HepG2 (cell line): ENCODE data around the gene VSIG10L2. TPM values are rescaled to one million over a fixed set of nuclear protein-coding genes. Genes with fewer than 3 reads are reported as not detected.
A peak's percentile ranks its signal among the peaks of the same experiment; 100 is the strongest.

Experiments
- HNF4G ChIP-seq, 2 experiments: sonication (generic) in 1 of 2; formaldehyde crosslinking in 1 of 2; IDR thresholded peaks; 2 replicates each; pipeline versions ENCODE4 v1.4.0 to v1.6.1; 2011 to 2020; ENCODE audit warnings: borderline replicate concordance in 2 of 2, low read depth in 2 of 2, mild to moderate bottlenecking in 2 of 2, low read length in 1 of 2, missing genetic modification reagents in 1 of 2, moderate library complexity in 1 of 2
- MBD4 ChIP-seq: IDR thresholded peaks from 2 replicates; pipeline ENCODE4 v1.6.1; 2012; ENCODE audit warnings: low read length, inconsistent platforms, borderline replicate concordance
- RFX5 ChIP-seq: IDR thresholded peaks from 2 replicates; pipeline ENCODE4 v1.6.1; 2011; ENCODE audit warnings: low read depth, low read length, improper control_type of control experiment
- RNF219 ChIP-seq: sonication (generic); formaldehyde crosslinking; IDR thresholded peaks from 2 replicates; pipeline ENCODE4 v1.5.0; 2020; ENCODE audit warnings: mild to moderate bottlenecking, missing genetic modification reagents
- RXRA ChIP-seq: sonication (generic); formaldehyde crosslinking; IDR thresholded peaks from 2 replicates; pipeline ENCODE4 v1.5.1; 2020; ENCODE audit warnings: missing genetic modification reagents
- ZBTB42 ChIP-seq: sonication (generic); formaldehyde crosslinking; IDR thresholded peaks from 2 replicates; pipeline ENCODE4 v1.5.0; 2020; ENCODE audit warnings: mild to moderate bottlenecking, missing genetic modification reagents
- ZHX2 ChIP-seq, 2 experiments: sonication (generic) in 1 of 2; formaldehyde crosslinking in 1 of 2; IDR thresholded peaks; 2 replicates each; pipeline versions ENCODE4 v1.6.1 to v1.9.0; 2014 to 2022; ENCODE audit warnings: antibody characterized with exemption in 1 of 2, borderline replicate concordance in 1 of 2, inconsistent platforms in 1 of 2, low read depth in 1 of 2, missing genetic modification reagents in 1 of 2
- ZKSCAN8 ChIP-seq: IDR thresholded peaks from 2 replicates; pipeline ENCODE4 v1.6.1; 2016; ENCODE audit warnings: borderline replicate concordance, missing genetic modification reagents, missing compliant biosample characterization
- ZMYM3 ChIP-seq: sonication (generic); formaldehyde crosslinking; IDR thresholded peaks from 2 replicates; pipeline ENCODE4 v1.5.1; 2020; ENCODE audit warnings: mild to moderate bottlenecking, missing genetic modification reagents
- ZNF224 ChIP-seq: sonication (generic); formaldehyde crosslinking; IDR thresholded peaks from 2 replicates; pipeline ENCODE4 v1.5.0; 2020; ENCODE audit warnings: mild to moderate bottlenecking, missing genetic modification reagents
- ZNF234 ChIP-seq: sonication (generic); formaldehyde crosslinking; conservative IDR thresholded peaks from 2 replicates; pipeline ENCODE4 v1.5.1; 2020; ENCODE audit warnings: mild to moderate bottlenecking, missing genetic modification reagents
- ZNF3 ChIP-seq: IDR thresholded peaks from 2 replicates; pipeline ENCODE4 v1.7.0; 2017; ENCODE audit warnings: inconsistent platforms
- polyA plus RNA-seq, 8 experiments: library from polyadenylated mRNA; depleted of rRNA in 3 of 8; stranded (reverse) in 7 of 8; unstranded in 1 of 8; fragments of >200 nt; fragmentation: Illumina TruSeq in 4 of 8; extraction: Trizol in 4 of 8; gene quantifications; 2 replicates each; pipeline versions ENCODE4 v1.2.1 to v1.2.3, GENCODE V29; 2011 to 2016; ENCODE audit warnings: low read depth in 4 of 8, missing spikeins in 1 of 8, mixed read lengths in 1 of 8; ENCODE audit not compliant: insufficient read depth in 1 of 8
- total RNA-seq, 5 experiments: library from RNA; depleted of rRNA; stranded (reverse); fragments of >200 nt; fragmentation: Illumina TruSeq; extraction: Trizol; gene quantifications; 2 replicates each; pipeline ENCODE4 v1.2.3, GENCODE V29; 2016; ENCODE audit warnings: low read depth in 1 of 5
- TF ChIP-seq, protein P1 (sequence below): sonication (generic); formaldehyde crosslinking; IDR thresholded peaks from 2 replicates; pipeline ENCODE4 v1.4.0; 2020; ENCODE audit warnings: missing genetic modification reagents, borderline replicate concordance
- TF ChIP-seq, protein P2 (sequence below): sonication (generic); formaldehyde crosslinking; IDR thresholded peaks from 2 replicates; pipeline ENCODE4 v1.4.0; 2020; ENCODE audit warnings: missing genetic modification reagents, borderline replicate concordance

Gene VSIG10L2
- total and polyA plus RNA-seq, 2 of the 13 experiments (the other 11 are each of a cell fraction or from before 2014, with no cell fraction given) = 0.21 TPM; not detected in 1

DNA sequence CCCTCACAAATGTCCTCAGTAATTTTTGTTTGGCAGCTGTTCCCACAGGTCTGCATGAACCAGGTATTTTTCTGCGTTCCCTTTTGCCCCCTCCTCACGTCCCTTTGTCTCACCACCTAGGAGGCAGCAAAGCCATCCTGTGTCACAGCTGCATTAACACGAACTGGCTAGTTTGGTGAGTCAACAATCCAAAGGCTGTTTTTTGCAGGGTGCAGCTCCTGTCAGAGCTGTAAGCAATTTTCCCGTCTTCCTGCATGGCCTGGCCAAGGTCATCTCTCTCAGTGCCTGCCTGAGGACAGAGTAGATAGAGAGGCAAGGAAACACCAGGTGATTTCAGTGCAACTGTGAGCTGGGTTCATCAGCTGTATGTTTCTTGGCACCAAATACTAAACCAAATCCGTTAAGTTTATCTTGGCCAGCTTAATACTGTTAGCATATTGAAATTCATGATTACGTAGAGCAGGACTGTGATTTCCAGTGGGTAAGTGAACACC, 20.6 kb upstream of the VSIG10L2 start (continued):
- TF ChIP-seq ZHX2 (IDR thresholded peaks at IDR 0.05; ENCODE audit: low read depth) = no peak
- TF ChIP-seq ZHX2 (CRISPR knock-in tag; IDR thresholded peaks at IDR 0.05; ENCODE audit: borderline replicate concordance) = no peak
- TF ChIP-seq RXRA (CRISPR knock-in tag) = peak; percentile 28; the same call in 1 of the 2 replicates
- no peak for TF ChIP-seq RFX5
- peak; percentile 56; the same call in 1 of the 2 replicates for TF ChIP-seq ZKSCAN8
- TF ChIP-seq RNF219 (CRISPR knock-in tag) = no peak
- TF ChIP-seq, protein P1, sequence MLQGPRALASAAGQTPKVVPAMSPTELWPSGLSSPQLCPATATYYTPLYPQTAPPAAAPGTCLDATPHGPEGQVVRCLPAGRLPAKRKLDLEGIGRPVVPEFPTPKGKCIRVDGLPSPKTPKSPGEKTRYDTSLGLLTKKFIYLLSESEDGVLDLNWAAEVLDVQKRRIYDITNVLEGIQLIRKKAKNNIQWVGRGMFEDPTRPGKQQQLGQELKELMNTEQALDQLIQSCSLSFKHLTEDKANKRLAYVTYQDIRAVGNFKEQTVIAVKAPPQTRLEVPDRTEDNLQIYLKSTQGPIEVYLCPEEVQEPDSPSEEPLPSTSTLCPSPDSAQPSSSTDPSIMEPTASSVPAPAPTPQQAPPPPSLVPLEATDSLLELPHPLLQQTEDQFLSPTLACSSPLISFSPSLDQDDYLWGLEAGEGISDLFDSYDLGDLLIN (CRISPR knock-in tag) = no peak
- no peak; the same call in 1 of the 2 replicates for TF ChIP-seq HNF4G (IDR thresholded peaks at IDR 0.05; ENCODE audit: borderline replicate concordance, low read depth, low read length)
- no peak for TF ChIP-seq HNF4G (CRISPR knock-in tag; IDR thresholded peaks at IDR 0.05; ENCODE audit: borderline replicate concordance, low read depth)
- TF ChIP-seq ZMYM3 (CRISPR knock-in tag) = peak; percentile 47; the same call in 1 of the 2 replicates
- no peak for TF ChIP-seq MBD4
- no peak for TF ChIP-seq ZNF3 (CRISPR knock-in tag)
- TF ChIP-seq ZBTB42 (CRISPR knock-in tag) = no peak
- TF ChIP-seq ZNF234 (CRISPR knock-in tag) = no peak
- TF ChIP-seq ZNF224 = no peak
- TF ChIP-seq, protein P2, sequence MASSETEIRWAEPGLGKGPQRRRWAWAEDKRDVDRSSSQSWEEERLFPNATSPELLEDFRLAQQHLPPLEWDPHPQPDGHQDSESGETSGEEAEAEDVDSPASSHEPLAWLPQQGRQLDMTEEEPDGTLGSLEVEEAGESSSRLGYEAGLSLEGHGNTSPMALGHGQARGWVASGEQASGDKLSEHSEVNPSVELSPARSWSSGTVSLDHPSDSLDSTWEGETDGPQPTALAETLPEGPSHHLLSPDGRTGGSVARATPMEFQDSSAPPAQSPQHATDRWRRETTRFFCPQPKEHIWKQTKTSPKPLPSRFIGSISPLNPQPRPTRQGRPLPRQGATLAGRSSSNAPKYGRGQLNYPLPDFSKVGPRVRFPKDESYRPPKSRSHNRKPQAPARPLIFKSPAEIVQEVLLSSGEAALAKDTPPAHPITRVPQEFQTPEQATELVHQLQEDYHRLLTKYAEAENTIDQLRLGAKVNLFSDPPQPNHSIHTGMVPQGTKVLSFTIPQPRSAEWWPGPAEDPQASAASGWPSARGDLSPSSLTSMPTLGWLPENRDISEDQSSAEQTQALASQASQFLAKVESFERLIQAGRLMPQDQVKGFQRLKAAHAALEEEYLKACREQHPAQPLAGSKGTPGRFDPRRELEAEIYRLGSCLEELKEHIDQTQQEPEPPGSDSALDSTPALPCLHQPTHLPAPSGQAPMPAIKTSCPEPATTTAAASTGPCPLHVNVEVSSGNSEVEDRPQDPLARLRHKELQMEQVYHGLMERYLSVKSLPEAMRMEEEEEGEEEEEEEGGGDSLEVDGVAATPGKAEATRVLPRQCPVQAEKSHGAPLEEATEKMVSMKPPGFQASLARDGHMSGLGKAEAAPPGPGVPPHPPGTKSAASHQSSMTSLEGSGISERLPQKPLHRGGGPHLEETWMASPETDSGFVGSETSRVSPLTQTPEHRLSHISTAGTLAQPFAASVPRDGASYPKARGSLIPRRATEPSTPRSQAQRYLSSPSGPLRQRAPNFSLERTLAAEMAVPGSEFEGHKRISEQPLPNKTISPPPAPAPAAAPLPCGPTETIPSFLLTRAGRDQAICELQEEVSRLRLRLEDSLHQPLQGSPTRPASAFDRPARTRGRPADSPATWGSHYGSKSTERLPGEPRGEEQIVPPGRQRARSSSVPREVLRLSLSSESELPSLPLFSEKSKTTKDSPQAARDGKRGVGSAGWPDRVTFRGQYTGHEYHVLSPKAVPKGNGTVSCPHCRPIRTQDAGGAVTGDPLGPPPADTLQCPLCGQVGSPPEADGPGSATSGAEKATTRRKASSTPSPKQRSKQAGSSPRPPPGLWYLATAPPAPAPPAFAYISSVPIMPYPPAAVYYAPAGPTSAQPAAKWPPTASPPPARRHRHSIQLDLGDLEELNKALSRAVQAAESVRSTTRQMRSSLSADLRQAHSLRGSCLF (CRISPR knock-in tag) = no peak
